Skin epidermis (tissue), 12 donors: ENCODE measurements around the gene NMRK1.

Experiments
- H3K27ac ChIP-seq, 21 experiments: fragments of 200-600 bp; sonication (generic) in 11 of 21; one replicate each; pipeline ENCODE4 v1.5.0; 2020; ENCODE audit warnings: mild to moderate bottlenecking in 3 of 21, inconsistent platforms in 2 of 21, moderate library complexity in 2 of 21
- H3K4me3 ChIP-seq, 7 experiments: fragments of 200-600 bp; sonication (generic) in 2 of 7; one replicate each; pipeline ENCODE4 v1.5.0; 2020; ENCODE audit warnings: inconsistent platforms in 2 of 7, mild to moderate bottlenecking in 2 of 7, moderate library complexity in 1 of 7

The NMRK1 gene

DNA sequence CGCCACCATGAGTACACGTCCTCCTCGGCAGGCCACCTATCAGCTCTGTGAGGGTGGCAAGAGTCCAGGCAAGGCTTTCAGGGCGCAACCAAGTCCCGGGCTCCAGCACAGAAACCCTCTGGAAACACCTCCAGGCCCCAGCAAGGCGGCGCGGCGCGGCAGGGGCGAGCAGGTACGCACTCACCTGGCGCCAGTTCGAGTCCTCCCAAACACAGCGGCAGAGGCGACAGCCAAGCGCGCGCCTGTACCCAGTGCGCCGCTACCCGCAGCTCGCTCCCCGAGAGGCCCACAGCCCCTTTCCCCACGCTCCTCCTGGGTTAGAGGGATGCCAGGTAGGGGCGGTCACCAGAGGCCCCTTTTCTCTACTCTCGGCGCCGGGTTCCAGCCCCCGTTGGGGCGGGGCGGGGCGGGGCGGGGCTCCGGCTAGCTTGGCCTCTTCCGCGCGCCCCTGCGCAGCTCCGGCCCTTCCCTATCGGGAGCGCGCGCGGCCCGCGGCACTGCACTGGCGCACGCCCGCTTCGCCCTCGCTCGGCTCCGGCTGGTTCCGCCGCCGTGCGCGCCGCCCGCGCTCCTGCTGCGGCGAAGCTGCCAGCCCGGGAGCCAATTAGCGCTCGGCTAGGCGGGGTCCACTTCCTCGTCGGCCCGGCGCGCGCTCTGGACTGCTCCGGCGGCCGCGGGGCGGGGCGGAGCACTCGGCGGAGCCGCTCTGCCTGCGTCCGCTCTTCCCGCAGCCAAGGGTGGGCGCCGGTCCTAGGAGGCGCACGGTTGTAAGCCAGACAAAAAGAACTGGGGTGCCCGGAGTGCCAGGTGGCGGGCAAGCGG, at the start of gene NMRK1, which contains the start of gene OSTF1:
TSS of gene NMRK1 (minus strand) at position 332 of the 822 bp plus-strand sequence. CDS start 5,040 bp downstream, outside the sequence.
TSS of gene OSTF1 (plus strand) at position 691 of the 822 bp plus-strand sequence. CDS start 179 bp downstream, outside the sequence.
- Histone ChIP-seq H3K4me3 (peak within 1 kb of the TSS; percentile 63 to 95 (median 85)), H3K27ac (peak within 1 kb of the TSS; percentile 89 to 99 (median 95))

DNA sequence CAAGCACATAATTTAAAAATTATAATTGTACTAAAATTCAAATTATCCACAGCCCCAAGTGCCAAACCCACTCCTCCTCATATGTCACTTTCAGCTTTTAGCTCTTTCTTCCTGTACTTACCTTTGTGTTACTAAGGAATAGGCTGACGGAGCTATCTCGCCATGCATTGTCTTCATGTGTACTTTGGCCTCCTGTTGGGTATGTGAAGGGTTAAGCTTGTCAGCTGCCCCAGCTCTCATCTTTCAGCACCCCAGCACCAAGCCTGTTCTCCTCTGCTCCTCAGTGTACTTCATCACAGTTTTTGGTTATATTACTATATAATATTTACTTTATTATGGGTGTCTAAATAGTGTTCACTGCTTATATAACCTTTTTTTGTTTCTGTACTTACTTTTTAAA, 46.5 kb upstream of the NMRK1 start:
- Histone ChIP-seq H3K4me3 (no peak overlapping the region), H3K27ac (no peak overlapping the region)

DNA sequence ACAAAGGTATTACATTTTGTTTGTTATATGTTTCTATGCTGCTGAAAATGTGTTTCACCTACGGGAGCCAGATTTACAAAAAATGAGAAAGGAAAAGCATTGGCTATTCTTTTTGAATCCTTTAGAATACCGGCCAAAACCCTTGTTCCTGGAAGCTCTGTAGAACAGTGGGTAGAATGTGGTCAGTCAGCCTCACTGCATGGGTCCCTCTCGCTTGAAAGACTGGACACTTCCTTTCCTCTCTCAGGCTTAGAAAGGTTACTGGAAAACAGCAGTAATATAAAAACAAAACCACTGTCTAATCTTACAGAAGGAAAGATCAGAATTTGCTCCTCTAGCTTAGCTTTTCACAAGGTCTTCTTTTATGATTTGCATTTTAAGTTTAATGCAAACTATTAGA, 45.4 kb upstream of the NMRK1 start:
- no peak overlapping the region for H3K4me3 ChIP-seq
- no peak overlapping the region for H3K27ac ChIP-seq

DNA sequence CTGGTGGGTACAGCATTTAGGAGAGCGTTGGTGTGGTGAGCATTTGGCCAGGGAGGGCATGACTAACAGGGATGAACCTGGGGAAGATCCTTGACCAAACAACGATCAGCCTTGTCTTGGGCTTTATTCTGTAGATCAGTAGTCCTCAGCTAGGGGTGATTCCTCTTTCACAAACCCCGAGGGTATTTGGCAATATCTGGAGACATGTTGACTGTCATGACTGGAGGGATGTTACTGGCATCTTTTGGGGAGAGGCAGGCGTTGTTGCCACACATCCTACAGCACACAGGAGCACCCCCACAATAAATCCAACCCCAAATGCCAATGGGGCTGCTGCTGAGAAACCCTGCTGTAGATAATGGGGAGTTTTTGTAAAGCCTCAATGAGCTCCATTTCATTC, 44.3 kb upstream of the NMRK1 start:
- H3K27ac ChIP-seq = no peak overlapping the region
- no peak overlapping the region for H3K4me3 ChIP-seq

DNA sequence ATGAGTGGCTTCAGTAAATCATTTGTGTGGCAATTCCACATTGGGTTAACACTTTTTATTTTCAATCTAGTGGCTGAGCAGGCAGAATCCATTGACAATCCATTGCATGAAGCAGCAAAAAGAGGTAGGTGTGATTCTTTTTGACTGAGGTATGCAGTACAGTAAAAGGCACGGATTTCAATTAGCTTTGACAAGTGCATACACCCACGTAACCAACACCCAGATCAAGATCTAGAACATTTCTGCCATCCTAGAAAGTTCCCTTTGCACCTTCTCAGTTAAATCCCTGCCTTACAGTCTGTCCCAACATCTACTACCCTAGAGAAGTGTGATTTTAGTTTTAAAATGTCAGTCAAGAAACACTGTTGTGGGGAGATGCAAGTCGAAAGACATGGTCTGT, 43.7 kb upstream of the NMRK1 start:
- H3K4me3 ChIP-seq = no peak overlapping the region
- no peak overlapping the region for H3K27ac ChIP-seq

DNA sequence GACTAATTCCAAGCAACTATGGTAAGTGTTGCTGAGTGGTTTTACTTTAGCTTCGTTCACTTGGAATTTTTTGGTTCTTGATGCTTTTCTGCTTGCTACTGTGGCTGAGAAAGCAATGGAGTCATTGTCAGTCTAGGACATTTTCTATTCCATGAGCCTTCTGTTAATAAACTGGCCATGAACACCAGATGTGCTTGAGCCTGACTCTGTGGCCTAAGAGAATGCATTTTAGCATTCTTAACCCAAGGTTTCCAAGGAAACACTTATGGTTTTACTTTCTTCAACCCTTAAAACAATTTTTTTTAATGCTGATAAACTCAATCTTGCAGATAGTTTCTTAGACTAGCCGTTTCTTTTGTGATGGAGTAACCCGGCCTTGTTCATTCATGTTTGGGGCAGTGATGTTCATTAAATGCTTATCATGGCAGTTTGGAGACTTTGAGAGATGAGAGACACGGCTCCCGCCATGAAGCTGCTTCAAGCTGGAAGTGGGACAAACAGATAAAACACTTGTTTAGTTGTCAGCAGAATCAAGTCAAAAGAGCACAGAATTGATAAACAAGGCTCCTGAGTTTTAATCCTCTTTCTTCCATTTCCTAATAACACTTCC, 42.8 kb upstream of the NMRK1 start:
- Histone ChIP-seq H3K4me3 (no peak overlapping the region), H3K27ac (peak overlapping the region in 2 of 21 experiments; percentile 40 to 41)

DNA sequence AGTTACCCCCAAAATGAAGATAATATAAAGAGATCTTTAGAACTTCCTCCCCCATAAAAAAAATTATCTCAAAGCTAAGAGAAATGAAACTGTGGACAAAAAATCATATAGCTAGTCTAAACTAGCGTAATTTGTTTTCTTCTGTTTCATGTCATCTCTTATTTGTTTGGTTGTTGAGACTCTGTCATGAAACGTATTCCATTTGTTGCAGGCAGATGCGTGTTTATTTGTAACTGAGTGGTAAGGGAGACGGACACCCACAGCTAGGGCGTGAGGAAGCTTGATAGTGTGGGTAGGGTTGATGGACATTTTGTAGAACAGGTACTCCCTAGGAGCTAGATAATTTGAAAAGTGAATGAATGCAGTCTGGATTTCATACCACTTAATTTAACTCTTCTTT, 42.2 kb upstream of the NMRK1 start:
- no peak overlapping the region for H3K4me3 ChIP-seq
- peak overlapping the region in 2 of 21 experiments; percentile 40 to 41 for H3K27ac ChIP-seq

DNA sequence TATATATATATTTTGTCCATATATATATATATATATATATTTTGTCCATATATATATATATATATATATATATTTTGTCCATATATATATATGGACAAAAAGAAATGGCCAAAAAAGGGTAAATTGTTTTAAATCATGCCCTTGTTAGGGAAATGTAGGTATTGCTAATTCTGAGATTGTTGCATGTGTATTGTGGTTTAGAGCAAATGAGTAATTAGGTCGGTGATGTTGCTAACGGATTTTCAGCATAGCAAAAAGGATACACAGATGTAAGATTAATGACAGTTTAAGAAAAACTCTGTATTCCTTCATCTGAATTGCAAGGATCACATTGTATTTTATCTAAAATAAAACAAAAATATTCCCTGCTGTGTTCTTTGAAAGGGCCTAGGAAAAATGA, 40.6 kb upstream of the NMRK1 start:
- Histone ChIP-seq H3K4me3 (no peak overlapping the region), H3K27ac (no peak overlapping the region)

DNA sequence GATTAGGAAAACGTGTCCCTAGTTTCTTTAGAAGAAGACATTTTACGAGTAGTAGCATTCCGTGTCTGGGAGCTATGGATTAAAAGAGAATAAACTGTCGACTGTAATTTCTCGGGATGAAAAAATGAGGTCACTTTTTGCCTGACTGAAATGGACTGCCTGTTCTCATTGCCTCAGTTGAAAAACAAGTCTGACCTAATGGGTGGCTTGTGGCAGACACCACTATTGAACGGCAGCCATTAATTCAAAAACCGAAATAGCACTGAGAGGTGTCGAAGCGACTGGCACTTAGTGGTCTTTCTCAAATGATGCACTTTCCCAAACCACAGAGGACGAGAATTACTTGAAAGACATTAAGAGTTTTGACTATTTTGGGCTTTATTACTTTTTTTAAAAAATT, 35.7 kb upstream of the NMRK1 start:
- H3K27ac ChIP-seq = no peak overlapping the region
- no peak overlapping the region for H3K4me3 ChIP-seq

DNA sequence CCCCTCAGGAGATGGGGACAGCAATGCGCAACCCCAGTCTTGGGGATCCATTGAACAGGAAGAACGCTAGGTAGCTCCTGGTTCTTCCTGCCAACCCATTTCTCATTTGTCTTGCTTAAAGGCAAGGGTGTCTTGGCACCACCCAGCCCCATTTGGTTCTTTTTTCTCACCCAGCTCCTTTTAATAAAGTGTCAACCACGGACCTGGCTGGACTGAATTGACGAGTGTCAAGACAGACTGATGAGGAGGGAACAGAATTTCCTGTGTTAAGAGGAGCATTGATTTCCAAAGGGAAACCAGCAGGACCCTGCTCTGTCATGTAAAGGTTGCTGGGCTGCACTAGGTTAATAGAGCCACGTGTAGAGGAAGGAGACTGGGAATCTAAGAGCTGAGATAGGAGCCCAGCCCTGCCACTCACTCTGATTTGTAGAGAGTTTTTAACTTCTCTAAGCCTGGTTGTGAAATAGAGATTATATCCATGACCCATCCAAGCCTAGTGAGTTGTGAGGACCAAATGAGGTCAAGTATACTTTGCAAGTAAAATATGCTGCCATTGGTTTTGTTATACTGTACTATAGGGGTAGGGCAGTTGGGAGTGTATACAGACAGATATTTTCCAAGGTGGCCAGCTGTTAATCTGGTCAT, 34.1 kb upstream of the NMRK1 start:
- no peak overlapping the region for H3K4me3 ChIP-seq
- H3K27ac ChIP-seq = peak overlapping the region in 1 of 21 experiments; percentile 7

DNA sequence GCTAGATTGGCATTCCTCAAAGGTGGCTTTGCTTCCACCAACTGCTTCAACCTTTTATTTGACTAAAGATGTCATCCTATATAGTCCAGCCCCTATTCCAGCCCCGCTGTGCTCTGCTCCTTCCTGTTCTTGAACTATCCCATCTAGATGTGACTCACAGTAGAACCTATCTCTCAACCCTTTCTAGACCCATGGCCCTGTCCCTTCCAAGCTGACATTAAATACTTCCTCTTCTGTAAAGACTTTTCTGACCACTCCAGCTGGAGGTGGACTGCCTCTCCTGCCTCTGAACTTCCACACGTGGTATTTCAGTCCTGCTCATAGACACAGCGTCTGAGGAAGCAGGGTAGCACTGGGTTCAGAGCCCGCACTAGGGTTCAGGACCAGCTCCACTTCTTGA, 32.7 kb upstream of the NMRK1 start:
- Histone ChIP-seq H3K27ac (no peak overlapping the region), H3K4me3 (no peak overlapping the region)

DNA sequence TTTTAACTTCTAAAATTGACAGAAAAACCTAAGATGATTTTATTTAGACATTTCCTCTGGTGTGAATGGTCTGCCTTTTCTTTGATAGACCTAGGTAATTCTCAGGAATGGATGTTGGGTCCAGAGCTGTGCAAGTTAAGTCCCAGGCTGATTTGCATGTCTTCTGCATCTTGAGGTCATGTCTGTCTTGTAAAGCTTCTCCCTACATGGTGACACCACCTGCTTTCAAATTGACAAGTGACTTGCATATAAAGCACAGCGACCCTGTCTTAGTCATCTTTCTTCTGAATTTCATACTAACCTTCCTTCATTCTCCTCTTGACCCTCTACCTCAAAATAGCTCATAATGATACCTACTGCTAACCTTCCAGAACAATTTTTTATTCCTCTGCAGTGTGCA, 29.6 kb upstream of the NMRK1 start:
- H3K27ac ChIP-seq = no peak overlapping the region
- no peak overlapping the region for H3K4me3 ChIP-seq

DNA sequence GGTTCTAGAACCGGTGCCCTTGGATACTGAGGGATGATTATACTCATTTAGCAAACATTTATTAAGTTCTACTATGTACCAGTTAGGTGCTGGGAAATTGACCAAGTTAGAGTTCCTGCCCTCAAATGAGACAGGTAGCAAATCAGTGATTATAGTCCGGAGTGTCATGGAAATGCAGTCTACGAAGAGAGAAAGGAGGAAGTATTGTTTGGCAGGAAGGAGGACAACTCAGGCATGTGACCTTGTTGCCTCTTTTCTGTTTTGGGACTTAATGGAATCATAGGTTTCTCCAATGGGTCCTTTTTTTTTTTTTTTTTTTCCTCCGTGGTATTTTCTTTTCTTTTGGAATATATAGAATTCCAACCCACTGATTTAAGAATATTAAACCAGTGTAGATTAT, 28.4 kb upstream of the NMRK1 start:
- Histone ChIP-seq H3K27ac (no peak overlapping the region), H3K4me3 (no peak overlapping the region)

DNA sequence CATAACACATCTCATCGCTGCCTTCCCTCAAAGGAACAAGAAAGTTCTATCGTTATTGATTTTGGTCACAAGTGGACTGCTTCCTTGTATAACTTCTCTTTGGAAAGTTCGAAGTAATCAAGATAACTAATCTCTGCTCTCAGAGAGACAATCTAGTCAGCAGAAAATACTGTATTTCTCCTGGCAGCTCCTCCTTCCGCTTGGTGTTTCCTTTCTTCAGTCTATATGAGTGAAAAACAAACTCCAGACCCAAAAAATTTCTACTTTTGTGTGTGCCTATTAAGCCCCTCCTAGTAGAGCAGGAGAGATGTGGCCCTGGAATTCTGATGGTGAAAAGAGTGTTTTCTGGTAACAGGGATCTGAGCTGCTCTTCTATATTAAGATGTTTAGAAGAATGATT, 24.8 kb upstream of the NMRK1 start:
- Histone ChIP-seq H3K4me3 (no peak overlapping the region), H3K27ac (peak overlapping the region in 2 of 21 experiments; percentile 14 to 15)

DNA sequence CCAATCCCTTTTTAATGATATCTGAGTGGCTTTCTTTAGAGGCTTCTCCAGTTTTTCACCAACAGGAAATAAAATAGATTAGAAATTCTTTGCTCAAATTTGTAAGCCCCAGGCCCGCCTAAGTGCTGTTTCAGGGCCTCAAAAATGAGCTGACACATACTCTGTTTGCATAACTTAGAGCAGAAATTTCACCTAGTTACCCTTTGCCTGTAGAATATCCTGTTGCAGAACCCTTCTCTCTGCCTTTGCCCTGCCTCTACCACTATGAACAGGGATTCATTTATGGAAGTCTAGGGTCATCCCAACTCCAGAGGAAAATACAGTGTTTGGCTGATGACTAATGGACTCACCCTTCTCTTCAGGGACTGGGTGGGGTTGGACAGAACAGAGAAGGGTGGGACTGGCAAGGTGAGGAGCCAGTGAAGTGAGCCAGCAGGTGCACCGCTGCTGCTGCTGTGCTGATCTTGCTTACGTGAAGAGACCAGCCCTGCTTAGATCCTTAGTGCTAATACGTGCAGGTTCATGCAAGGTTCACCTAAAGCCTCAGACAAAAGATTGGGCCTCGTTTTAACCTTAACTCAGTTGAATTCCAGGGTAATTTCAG, 23.2 kb upstream of the NMRK1 start:
- Histone ChIP-seq H3K4me3 (no peak overlapping the region), H3K27ac (peak overlapping the region in 8 of 21 experiments; percentile 26 to 67 (median 49))

DNA sequence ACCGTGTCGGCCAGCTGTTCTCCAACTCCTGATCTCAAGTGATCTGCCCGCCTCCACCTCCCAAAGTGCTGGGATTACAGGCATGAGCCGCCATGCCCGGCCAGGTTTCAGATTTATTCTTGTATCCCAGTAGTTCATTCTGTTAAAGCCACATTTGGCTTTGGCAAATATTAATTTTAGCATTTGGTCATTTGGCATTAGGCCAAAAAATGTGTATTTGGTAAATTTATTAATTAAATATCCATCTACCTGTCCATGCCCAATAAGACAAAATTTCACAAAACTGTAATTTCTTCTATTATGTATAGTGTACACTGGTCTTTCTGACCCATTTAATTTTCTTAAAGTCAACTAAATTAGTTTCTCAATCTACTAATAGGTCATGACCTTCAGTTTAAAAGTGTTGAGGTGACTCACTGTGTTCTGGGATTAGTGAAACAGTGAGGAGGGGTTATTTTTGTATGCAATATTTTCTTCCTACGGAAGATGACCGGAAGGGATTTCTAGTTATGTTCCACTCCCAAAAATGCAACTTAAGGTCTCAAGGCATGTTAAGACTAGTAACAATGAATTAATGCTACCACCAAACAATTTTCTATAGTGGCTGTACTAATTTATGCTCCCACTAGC, 21.4 kb upstream of the NMRK1 start:
- H3K27ac ChIP-seq = peak overlapping the region in 4 of 21 experiments; percentile 10 to 53 (median 23)

DNA sequence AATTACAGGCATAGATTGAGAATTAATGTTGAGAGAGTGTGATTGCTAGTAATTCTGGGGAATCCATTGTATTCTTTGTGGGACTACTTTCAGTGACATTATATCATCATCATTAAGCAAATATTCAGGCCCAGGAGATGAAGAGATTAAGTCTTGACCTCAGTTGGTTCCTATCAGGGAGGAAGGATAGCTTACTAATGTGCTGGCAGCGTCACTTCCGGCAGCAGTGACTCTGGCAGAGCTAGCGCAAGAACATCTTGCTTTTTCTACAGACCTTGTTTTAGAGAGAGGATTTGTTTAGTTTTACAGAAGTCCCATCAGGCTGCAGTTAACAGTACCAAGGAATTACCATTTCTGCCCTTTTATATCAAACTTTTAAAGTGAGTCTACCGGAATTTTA, 20.6 kb upstream of the NMRK1 start:
- Histone ChIP-seq H3K4me3 (no peak overlapping the region), H3K27ac (peak overlapping the region in 3 of 21 experiments; percentile 10 to 53 (median 33))

More for the DNA sequence above, 21.4 kb upstream of the NMRK1 start:
- H3K4me3 ChIP-seq = no peak overlapping the region

DNA sequence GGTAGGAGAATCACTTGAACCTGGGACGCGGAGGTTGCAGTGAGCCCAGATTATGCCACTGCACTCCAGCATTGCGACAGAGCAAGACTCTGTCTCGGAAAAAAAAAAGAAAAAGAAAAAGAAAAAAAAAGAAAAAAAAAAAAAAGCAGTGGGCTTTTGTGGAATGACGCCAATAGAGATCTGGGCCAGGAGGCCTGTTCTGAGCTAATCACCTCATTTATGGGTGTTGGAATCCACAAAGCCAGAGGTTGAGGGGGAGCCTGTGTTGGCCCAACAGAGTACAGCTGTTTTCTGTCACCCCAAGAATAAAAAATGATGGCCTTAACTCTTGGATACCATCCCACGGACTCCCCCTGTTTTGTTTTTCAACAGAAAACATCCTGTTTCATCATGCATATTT, 18.9 kb upstream of the NMRK1 start:
- H3K4me3 ChIP-seq = no peak overlapping the region
- H3K27ac ChIP-seq = peak overlapping the region in 2 of 21 experiments; percentile 7 to 30

DNA sequence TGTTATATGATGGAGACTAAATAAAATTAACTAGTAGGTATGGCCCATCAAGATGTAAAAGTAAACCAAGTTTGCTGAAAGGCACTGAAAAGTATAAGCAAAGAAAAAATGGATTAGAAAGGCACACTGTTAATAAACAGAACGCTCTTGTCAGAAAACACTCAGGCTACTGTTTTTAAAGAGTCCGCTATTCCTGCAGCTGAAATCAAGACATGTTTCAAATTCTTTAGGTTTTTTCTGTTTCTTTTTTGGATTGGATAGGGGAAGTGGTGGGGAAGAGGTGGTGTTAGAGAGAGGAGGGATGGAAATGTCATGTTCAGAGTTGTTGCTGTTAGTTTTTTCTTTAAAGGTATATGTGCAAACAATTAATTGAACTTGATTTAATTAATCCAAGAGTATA, 17.9 kb upstream of the NMRK1 start:
- Histone ChIP-seq H3K27ac (peak overlapping the region in 4 of 21 experiments; percentile 25 to 50 (median 30)), H3K4me3 (no peak overlapping the region)
